Osteoblast (primary cell): ENCODE results near the gene B3GNT7. TPM values are rescaled to one million over a fixed set of nuclear protein-coding genes. Genes with fewer than 3 reads are reported as not detected.

Source experiments
- DNase-seq: peaks from one replicate; pipeline ENCODE4 v3.0.0; 2011; ENCODE audit warnings: low spot score, mixed read lengths; ENCODE audit not compliant: insufficient read length; ENCODE audit errors: missing footprints
- H2AFZ ChIP-seq: 2 replicates; pipeline ENCODE4 v1.6.0; 2011; ENCODE audit warnings: mild to moderate bottlenecking, low read length
- H3K27ac ChIP-seq: 2 replicates; pipeline ENCODE4 v1.5.1; 2011; ENCODE audit warnings: mild to moderate bottlenecking, low read depth, low read length, moderate library complexity
- H3K27me3 ChIP-seq: 2 replicates; pipeline ENCODE4 v1.6.0; 2012; ENCODE audit warnings: mild to moderate bottlenecking, control low read depth, inconsistent platforms, low read length, moderate library complexity; ENCODE audit not compliant: insufficient read depth
- H3K36me3 ChIP-seq: 2 replicates; pipeline ENCODE4 v1.5.1; 2011; ENCODE audit warnings: mild to moderate bottlenecking, low read length, control low read depth, moderate library complexity; ENCODE audit not compliant: insufficient read depth
- H3K4me1 ChIP-seq: 2 replicates; pipeline ENCODE4 v1.5.1; 2011; ENCODE audit warnings: mild to moderate bottlenecking, low read length, control low read depth, moderate library complexity; ENCODE audit not compliant: insufficient read depth
- H3K4me2 ChIP-seq: 2 replicates; pipeline ENCODE4 v1.6.0; 2011; ENCODE audit warnings: mild to moderate bottlenecking, low read length; ENCODE audit not compliant: insufficient read depth
- H3K4me3 ChIP-seq: fragments of 200-600 bp; sonication (generic); 3 replicates; pipeline ENCODE4 v1.5.1; 2012; ENCODE audit warnings: mild to moderate bottlenecking, low read length, inconsistent platforms; ENCODE audit not compliant: insufficient read depth
- H3K79me2 ChIP-seq: 2 replicates; pipeline ENCODE4 v1.6.0; 2012; ENCODE audit warnings: mild to moderate bottlenecking, low read length, control low read depth, inconsistent platforms; ENCODE audit not compliant: insufficient read depth
- H3K9me3 ChIP-seq: 2 replicates; pipeline ENCODE4 v1.5.1; 2011; ENCODE audit warnings: low read depth, low read length, control low read depth
- H4K20me1 ChIP-seq: 2 replicates; pipeline ENCODE4 v1.6.0; 2012; ENCODE audit warnings: mild to moderate bottlenecking, low read length, control low read depth; ENCODE audit not compliant: insufficient read depth
- CTCF ChIP-seq: IDR thresholded peaks from 2 replicates; pipeline ENCODE4 v1.5.1; 2011; ENCODE audit warnings: mild to moderate bottlenecking, low read depth, low read length, moderate library complexity; ENCODE audit errors: extremely low read depth
- total RNA-seq: library from RNA; depleted of rRNA; stranded (reverse); fragments of >200 nt; gene quantifications from 2 replicates; pipeline ENCODE4 v1.2.3, GENCODE V29; 2012

B3GNT7 gene
- total RNA-seq, 1 donor: 0.72 TPM

GRCh38 chr2:231431606-231432005 is 36.1 kb downstream of the B3GNT7 start:
- Histone ChIP-seq H3K27me3 (no peaks in the 10 kb centered on the region), H4K20me1 (no peaks in the 10 kb centered on the region), H3K9me3 (no peaks in the 10 kb centered on the region), H3K4me3 (no peak overlapping the region), H2AFZ (no peak overlapping the region), H3K27ac (no peak overlapping the region), H3K4me2 (no peak overlapping the region), H3K4me1 (no peaks in the 10 kb centered on the region), H3K79me2 (no peaks in the 10 kb centered on the region), H3K36me3 (no peaks in the 10 kb centered on the region)
- no peak for DNase-seq
- TF ChIP-seq CTCF: no peak

GRCh38 chr2:231433990-231434389 is 38.5 kb downstream of the B3GNT7 start:
- H3K4me2 ChIP-seq: no peak overlapping the region
- no peaks in the 10 kb centered on the region for H3K9me3 ChIP-seq
- no peaks in the 10 kb centered on the region for H3K36me3 ChIP-seq
- H2AFZ ChIP-seq: no peak overlapping the region
- no peaks in the 10 kb centered on the region for H3K27me3 ChIP-seq
- no peak for TF ChIP-seq CTCF
- H3K27ac ChIP-seq: no peak overlapping the region
- H3K4me3 ChIP-seq: no peak overlapping the region
- H3K79me2 ChIP-seq: no peaks in the 10 kb centered on the region
- no peak for DNase-seq
- no peaks in the 10 kb centered on the region for H4K20me1 ChIP-seq
- H3K4me1 ChIP-seq: no peaks in the 10 kb centered on the region

GRCh38 chr2:231436957-231437356 is 41.4 kb downstream of the B3GNT7 start:
- no peak overlapping the region for H3K4me3 ChIP-seq
- no peaks in the 10 kb centered on the region for H3K4me1 ChIP-seq
- no peak overlapping the region for H3K4me2 ChIP-seq
- DNase-seq: no peak
- H3K27me3 ChIP-seq: no peaks in the 10 kb centered on the region
- H2AFZ ChIP-seq: no peak overlapping the region
- no peaks in the 10 kb centered on the region for H3K9me3 ChIP-seq
- no peak for TF ChIP-seq CTCF
- H3K79me2 ChIP-seq: no peaks in the 10 kb centered on the region
- no peaks in the 10 kb centered on the region for H3K36me3 ChIP-seq
- no peak overlapping the region for H3K27ac ChIP-seq
- no peaks in the 10 kb centered on the region for H4K20me1 ChIP-seq

- no peak overlapping the region for H2AFZ ChIP-seq
- no peak for DNase-seq
- H3K79me2 ChIP-seq: no peaks in the 10 kb centered on the region
- no peaks in the 10 kb centered on the region for H4K20me1 ChIP-seq
- H3K27ac ChIP-seq: no peak overlapping the region
- H3K4me3 ChIP-seq: no peak overlapping the region
- H3K4me1 ChIP-seq: no peaks in the 10 kb centered on the region
- TF ChIP-seq CTCF: no peak
- no peaks in the 10 kb centered on the region for H3K27me3 ChIP-seq
- H3K4me2 ChIP-seq: no peak overlapping the region
- peaks cover 21% of the 10 kb centered on the region for H3K36me3 ChIP-seq
- H3K9me3 ChIP-seq: no peaks in the 10 kb centered on the region
Observed at GRCh38 chr2:231449503-231450054, 54.1 kb downstream of the B3GNT7 start.
